Fibroblast of gingiva (primary cell): Measurements from ENCODE around the gene CLK4.

Experiments
- DNase-seq: peaks from one replicate; pipeline ENCODE4 v3.0.0-alpha.2; 2011; ENCODE audit warnings: low read depth

CLK4 gene

DNA sequence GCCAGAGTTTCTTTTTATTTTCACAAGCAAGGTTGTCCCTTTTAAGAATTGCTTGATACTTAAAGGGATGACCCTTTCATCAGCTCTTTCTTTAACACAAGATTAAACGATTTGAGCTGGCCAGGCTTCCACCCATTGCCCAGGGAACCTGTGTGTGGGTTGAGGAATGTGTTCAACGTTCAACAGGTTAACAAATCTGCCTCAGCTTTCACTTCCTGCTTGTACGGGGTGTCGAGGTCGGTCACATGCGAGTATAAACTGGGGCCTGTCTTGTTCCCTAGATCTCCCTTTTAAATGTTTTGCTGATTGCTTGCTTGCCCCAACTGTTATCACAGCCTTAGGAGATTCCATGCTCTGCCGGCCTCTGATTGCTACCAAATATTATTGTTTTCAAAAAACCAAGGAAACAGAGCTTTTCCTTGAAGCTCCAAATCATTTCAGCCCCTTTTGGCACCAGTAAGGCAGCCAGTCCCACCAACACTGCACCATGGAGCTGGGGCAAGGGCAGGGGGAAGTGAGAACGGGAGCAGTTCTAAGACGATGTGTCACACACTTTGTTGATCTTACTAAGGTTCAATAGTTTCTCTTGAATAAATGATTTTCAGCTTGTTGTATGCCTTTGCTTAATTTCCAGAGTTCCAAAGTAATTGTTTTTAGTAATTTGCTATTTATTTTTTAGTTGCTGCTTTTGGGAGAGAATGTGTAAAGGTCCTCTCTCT, 10.7 kb upstream of the CLK4 start:
- no peak for DNase-seq

DNA sequence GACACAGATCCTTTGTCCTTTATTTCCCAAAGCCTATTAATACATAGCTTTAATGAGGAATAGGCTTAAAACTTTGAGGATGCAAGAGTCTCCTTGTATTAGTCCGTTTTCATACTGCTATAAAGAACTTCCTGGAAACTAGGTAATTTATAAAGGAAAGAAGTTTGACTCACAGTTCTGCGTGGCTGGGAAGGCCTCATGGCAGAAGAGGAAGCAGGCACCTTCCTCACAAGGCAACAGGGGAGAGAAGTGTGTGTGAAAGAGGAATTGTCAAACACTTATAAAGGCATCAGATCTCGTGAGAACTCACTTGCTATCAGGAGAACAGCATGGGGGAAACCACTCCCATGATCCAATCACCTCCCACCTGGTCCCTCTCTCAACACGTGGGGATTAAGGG, 5.4 kb upstream of the CLK4 start:
- DNase-seq: no peak

DNA sequence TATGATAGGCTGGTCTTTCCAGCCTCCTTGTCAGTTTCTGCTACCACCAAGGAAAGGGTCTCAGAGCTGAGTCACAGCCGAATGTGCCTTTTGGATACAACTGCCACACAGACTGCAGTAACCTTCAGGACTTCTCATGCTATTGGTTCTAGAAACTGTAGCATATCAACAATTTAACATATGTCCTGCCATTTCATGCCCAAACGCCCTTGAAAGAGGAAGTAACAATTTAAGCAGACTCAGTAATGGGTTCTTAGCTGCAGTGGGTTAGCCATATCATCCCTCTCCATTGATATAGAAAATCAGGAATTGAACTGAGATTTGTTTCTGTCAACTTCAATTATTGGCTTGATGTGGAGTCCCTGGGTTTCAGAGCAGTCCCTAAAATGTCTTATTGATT, 4.1 kb upstream of the CLK4 start:
- DNase-seq: no peak

GRCh38 chr5:178630475-178630930, 3.7 kb upstream of the CLK4 start:
- DNase-seq: no peak

DNA sequence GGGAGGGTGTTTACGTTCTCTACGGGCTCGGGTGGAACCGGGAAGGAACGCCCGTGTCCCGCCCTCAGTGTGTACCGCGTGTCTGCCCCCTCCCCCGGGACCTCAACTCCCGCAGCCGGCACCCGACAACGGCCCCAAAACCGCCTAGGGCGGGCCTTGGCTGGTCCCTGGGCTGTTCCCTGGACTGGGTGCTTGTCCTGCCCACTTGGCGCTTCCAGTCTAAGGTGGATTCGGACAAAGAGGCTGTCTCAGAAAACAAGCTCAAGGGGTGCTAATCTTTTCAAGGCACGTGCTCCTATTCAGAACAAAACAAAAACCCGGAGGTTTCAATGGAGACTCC, 379 bp upstream of the CLK4 start:
- no peak for DNase-seq

DNA sequence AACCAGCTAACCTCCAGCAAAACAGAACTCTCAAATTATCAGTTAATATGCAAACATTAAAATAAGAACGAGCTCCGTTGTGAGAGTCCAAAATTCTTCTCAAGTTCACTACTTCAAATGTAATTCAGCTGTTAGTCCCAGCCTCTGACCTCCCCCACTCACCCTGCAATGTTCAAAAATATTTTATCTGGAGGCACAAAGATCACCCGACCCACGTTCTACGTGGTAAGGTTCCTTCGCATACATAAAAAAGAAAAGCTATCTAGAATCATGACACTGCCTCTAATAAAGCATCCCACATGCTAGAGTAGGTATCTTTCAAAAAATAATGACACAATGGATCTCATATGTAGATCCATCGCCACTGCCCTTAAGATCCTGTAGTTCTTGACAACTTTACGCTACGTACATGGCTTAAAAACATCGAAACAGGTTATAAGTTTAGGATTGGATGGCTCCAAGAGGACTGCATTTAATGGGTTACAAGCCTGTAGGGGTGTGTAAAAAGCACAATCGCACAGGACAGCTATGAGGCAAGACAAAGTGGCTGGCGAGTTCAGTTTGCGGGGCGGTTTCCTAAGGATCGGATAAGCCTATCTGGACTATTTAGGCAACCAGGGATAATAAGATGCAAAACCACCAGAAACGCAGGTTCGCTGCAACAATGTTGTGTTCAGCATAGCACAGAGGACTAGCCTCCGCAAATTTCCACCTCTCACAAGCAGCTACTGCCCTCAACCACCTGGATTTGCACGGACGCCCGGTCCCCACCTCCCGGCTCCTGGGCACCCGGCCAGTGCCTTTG, 969 bp downstream of the CLK4 start:
- peak; percentile 32 for DNase-seq

DNA sequence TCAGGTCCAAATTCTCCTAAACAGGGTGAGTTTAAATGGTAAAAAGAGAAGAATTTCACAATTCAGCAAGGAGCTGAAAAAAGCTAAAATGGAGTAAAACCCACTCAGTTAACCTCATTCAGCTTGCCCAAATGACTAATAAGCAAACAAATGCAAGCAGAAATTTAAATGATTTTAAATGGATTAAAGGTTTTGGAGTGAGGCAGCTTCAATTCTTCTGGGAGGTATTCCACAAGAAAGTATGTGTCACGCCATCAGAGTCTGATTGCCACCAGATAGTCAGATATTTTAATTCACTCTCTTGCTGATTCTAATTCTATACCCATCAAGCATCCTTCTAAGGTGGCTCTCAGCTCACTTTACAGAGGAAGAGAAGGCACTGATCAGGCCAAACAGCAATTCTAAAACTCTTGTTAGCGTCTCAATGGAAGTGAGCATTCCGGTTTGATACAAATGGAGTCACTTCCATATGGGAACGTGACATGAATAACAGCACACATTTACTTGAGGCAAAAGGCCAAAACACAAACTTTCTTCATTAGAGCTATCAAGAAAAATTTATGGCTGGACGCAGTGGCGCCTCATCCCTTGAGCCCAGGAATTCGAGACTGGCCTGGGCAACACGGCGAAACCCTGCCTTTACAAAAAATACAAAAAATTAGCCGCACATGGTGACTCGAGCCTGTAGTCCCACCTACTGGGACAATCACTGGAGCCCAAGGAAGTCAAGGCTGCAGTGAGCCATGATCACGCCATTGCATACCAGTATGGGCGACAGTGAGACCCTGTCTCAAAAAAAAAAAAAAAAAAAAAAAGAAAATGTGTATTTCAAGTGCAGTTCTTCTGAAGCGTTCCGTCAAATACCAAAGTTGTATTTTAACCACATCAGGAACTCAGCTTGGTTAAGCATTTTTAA, 2.0 kb downstream of the CLK4 start:
- no peak for DNase-seq

DNA sequence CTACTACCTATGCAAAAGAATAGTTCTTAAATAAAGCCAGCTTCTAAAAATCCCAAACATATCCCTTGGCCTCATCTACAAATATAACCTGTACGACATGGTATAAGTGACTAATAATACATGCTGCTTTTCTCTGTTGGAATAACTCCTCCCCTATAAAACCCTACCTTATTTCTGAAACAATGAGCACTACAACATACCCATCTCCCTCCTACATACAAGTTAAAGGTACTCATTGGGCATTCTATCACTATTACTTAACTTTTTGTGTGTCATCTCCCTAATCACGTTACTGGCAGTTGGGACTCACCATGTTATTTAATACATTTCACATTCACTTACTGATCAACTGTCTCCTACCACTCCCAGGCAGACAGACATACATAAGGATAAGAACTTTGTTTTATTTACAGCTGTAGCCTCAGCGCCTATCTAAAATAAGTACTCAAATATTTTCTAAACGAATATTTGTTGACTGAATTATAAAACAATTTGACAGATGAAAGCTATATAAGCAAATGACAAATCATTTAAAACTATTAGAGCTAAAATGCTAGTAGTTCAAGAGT, 4.1 kb downstream of the CLK4 start:
- no peak for DNase-seq

GRCh38 chr5:178619390-178619789, 7.5 kb downstream of the CLK4 start:
- DNase-seq: no peak

- DNase-seq: no peak
These were observed 14.6 kb downstream of the CLK4 start for GRCh38 chr5:178612299-178612698.

DNA sequence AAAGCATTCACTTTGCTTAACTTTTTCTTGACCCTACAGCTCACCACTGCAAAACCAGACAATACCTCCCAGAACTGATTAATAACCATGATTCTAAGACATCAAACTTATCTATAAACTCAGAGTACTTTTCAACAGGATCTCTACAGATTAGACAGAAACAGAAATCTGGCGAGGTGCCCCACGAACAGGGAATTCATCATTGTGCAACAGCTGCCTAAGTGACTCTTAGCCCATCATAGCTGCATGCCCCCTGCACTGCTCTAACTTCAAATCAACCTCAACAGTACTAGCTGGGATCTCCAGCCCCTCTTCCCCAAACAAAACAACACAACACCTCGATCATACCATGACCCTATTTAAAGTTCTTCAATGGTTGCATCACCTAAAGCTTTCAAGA, 20.6 kb downstream of the CLK4 start:
- no peak for DNase-seq

GRCh38 chr5:178605788-178606187, 21.1 kb downstream of the CLK4 start:
- DNase-seq: no peak

DNA sequence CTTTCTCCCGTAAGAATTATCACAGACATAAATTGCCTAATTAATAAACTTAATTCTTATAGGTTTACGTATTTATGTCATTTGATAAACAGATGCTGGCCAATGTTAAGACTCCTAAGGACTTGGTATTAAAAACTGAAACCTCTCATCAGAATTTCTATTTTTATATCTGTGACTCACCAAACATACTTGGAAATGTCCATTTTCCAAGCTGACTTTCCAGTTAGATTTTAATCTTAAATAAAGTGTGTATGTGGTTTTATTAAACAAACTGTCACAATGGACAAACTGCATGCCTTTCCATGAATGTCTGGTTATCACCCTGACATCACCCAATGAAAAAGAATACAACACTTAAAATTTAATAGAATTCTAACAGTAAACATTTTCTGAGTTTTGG, 24.1 kb downstream of the CLK4 start:
- DNase-seq: no peak

DNA sequence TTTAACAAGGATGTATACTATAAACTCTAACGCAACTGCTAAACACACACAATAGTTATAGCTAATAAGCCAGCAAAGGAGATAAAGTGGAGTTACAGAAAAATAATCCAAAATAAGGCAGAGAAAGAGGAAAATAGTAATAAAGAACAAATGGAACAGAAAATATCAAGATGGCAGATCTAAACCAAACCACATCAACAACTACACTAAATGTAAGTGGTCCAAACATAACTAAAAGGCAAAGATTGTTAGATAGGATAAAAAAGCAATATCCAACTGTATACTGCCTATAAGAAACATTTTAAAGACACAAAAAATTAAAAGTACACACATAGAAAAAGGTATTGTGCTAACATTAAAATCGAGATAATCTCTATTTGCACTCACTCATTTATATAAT, 31.1 kb downstream of the CLK4 start:
- DNase-seq: no peak

- no peak for DNase-seq
These were observed 31.7 kb downstream of the CLK4 start for GRCh38 chr5:178595150-178595549.

DNA sequence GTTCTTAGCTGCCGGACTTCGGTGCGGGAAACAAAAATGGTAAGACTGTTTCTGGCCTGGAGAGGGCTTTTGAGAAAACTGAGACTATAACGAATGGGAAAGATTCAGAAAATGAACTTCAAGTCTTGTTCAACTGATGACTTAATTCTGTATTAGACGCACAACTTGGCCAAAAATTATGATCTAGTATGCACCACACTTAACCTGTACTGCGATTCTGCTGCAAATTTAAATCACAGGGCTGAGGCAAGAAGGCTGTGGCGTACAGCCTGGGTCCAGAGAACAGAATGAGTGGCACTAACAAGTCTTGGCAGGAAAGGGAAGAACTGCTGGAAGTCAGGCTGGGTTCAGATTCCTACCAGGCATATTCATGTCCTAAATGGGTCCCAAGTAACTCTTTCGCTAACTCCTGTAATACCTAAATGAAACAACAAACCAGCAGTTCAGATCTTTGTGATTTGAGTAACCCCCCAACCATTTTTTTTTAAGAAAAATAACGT, 35.9 kb downstream of the CLK4 start:
- peak; percentile 55 for DNase-seq

GRCh38 chr5:178590141-178590923, 36.5 kb downstream of the CLK4 start, which contains the start of gene COL23A1:
Gene COL23A1, minus strand, starts transcription at chr5:178590393.
- peak; percentile 37 for DNase-seq

DNA sequence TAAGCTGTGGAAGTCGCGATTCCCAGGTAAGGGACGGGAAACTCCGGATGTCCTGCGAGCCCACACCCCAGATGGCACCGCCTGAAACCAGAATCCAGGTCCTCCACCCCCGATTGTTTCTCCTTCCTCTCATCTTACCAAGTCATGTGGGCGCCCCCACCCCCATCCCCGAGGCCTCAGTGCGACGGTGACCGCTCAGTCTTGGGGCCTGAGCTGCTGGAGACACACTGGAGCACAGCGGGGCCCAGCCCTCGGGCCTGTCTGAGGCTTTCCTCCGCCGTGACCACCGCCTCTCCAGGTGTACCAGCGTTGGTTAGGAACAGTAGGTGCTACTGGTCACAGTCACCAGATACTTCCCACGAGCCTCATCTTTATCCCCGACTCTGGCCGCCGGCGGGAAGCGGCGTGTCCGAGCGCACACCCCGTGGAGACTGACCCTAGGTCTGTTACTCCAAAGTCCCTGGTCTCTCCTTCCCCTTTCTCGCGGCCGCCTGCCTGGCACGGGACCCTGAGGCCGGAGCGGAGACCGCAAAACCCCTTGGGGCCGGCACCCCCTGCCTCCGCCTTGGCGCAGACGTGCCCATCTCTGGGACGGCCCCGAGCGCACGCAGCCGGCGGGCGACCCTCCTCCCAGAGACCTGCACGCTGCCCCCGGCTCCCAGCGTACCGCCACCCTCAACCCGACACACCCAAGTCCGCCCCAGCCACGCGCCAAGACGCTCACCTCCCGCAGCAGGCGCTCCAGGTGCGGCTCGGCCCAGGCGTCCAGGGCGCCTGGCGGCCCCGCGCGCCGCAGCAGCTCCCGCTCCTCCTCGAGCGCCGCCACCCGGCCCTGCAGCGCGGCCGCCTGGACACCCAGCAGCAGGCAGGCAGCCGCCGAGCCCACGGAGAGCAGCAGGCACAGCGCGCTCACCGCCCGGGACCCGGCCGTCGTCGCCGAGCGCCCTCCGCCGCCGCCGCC, 37.4 kb downstream of the CLK4 start:
- peak; percentile 26 for DNase-seq

DNA sequence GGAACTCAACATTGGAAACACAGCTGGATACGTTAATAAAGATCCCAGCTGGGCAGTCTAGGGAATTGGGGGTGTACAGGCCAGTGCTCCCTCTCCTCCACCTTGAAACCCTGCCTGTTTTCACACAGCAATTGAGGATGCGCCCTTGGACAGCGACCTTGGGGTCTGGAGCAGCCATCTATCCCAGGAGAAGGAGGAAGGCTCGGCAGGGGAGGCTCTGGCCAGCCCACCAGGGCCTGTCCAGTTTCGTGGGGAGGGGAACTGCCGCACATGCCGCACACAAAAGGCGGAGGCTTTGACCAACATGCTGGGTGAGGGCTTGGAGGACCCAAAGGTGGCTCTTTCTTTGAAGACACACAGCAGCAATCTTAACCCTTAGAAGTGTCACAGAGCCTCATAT, 38.1 kb downstream of the CLK4 start:
- DNase-seq: no peak
